Measurements from ENCODE around the gene AFAP1. TPM values are rescaled to one million over a fixed set of nuclear protein-coding genes. Genes with fewer than 3 reads are reported as not detected.

The AFAP1 gene
- total and polyA plus RNA-seq, 2 of the 8 experiments (the other 6 are each of a cell fraction or from before 2014, with no cell fraction given), result 3.6 to 18.2 TPM

DNA sequence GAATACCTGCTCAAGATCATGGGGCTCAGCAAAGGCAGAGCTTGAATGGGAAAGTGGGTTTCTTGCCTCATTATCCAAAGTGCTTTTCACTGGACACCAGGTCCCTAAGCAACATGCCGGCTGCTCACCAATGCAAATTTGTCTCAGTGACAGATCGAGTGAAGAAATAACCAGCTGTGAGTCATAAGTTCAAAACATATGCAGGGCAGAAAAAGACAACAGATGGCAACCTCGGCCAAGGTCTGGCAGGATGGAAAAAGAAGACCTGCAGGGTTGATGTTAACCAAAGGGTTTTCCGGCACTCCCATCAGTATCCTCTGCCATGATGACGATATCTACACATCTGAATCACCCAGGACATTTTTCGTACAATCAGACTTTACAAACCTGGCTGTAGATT lies 124.1 kb downstream of the AFAP1 start:
- Histone ChIP-seq H3K14ac (ENCODE audit: insufficient read length) (no peak overlapping the region), H3K79me2 (ENCODE audit: control insufficient read depth in 1 of 2, insufficient read depth in 2 of 2, low read length in 2 of 2) (no peaks in the 10 kb centered on the region), H2AFZ (ENCODE audit: low read length) (no peak overlapping the region), H4K8ac (ENCODE audit: extremely low read depth, insufficient read depth, low read length) (no peak overlapping the region), H3K4me1 (replicated peaks in 1 of 4; ENCODE audit: control insufficient read depth in 3 of 4, insufficient read depth in 4 of 4, low read length in 3 of 4) (peaks cover 0 to 9% (median 0%) of the 10 kb centered on the region in 4 experiments; a peak in 1 of 7 replicates), H3K27ac (ENCODE audit: low read depth, low read length) (no peak overlapping the region), H2AK5ac (ENCODE audit: low read depth, low read length) (no peak overlapping the region), H3K9ac (replicated peaks in 1 of 4; ENCODE audit: extremely low read depth in 1 of 4, low read depth in 3 of 4, low read length in 3 of 4) (no peak overlapping the region), H4K5ac (ENCODE audit: insufficient read length, low read depth, low read length) (no peak overlapping the region), H3K27me3 (replicated peaks in 1 of 4; ENCODE audit: control insufficient read depth in 3 of 4, extremely low read depth in 1 of 4, insufficient read depth in 3 of 4, low read length in 3 of 4) (no peaks in the 10 kb centered on the region), H2BK5ac (ENCODE audit: low read depth, low read length) (no peak overlapping the region), H3K4ac (replicated peaks; ENCODE audit: insufficient read length, low read depth, low read length) (no peak overlapping the region), H2BK20ac (ENCODE audit: low read length) (no peak overlapping the region), H2BK120ac (replicated peaks; ENCODE audit: low read depth, low read length) (no peak overlapping the region), H3K23ac (ENCODE audit: insufficient read length) (no peak overlapping the region), H3K56ac (replicated peaks; ENCODE audit: insufficient read length, low read depth, low read length) (no peak overlapping the region), H3K9me3 (ENCODE audit: insufficient read depth in 2 of 2, low read depth in 1 of 2, low read length in 1 of 2) (no peaks in the 10 kb centered on the region), H4K91ac (replicated peaks; ENCODE audit: insufficient read length, low read length) (no peak overlapping the region), H3K36me3 (ENCODE audit: control insufficient read depth in 2 of 4, insufficient read depth in 4 of 4, low read length in 3 of 4) (peaks cover 0 to 10% (median 3%) of the 10 kb centered on the region in 4 experiments; a peak in 4 of 8 replicates), H3K4me3 (ENCODE audit: extremely low read depth in 1 of 4, insufficient read depth in 2 of 4, low read depth in 3 of 4, low read length in 4 of 4) (no peak overlapping the region), H3K18ac (ENCODE audit: extremely low read depth, low read length) (no peak overlapping the region), H3K4me2 (ENCODE audit: insufficient read depth in 1 of 2, low read depth in 2 of 2, low read length in 2 of 2) (no peak overlapping the region), H2BK15ac (ENCODE audit: low read length) (no peak overlapping the region), H2BK12ac (ENCODE audit: low read depth, low read length) (no peak overlapping the region), H4K20me1 (replicated peaks in 1 of 2; ENCODE audit: control insufficient read depth in 1 of 2, insufficient read depth in 2 of 2, low read length in 2 of 2) (no peaks in the 10 kb centered on the region), H3K79me1 (ENCODE audit: low read depth, low read length) (no peaks in the 10 kb centered on the region; the same call in 1 of the 2 replicates), H3K23me2 (ENCODE audit: low read depth, low read length) (no peaks in the 10 kb centered on the region)
- 91% methylated on average over 6 of the region's 6 CpGs; no CpG with 5 or more reads in 1 of the 2 experiments for WGBS, 2 experiments (ENCODE audit: extremely low coverage in 1 of 2, insufficient coverage in 1 of 2, insufficient read length in 1 of 2, insufficient replicate concordance in 2 of 2, low coverage in 1 of 2, low lambda C conversion rate in 2 of 2, missing lambda C conversion rate in 1 of 2)
- DNase-seq (ENCODE audit: low read depth in 1 of 2, low spot score in 2 of 2) (no peak), FAIRE-seq (no peak)
- no peak for TF ChIP-seq RFX5 (IDR thresholded peaks at IDR 0.05; ENCODE audit: borderline replicate concordance, low read depth, low read length)
- no peak for TF ChIP-seq POLR2AphosphoS5 (IDR thresholded peaks at IDR 0.05; ENCODE audit: low read depth, low read length)
- no peak for TF ChIP-seq TEAD4 (IDR thresholded peaks at IDR 0.05; ENCODE audit: low read depth, low read length)
- CTCF ChIA-PET (ENCODE audit: partially characterized antibody), result interaction anchor here (1.1 to 4.2 kb wide), 4 partner anchors 11 to 200 kb away, joined by 3 to 21 read pairs (median 6); no protein-coding TSS in a partner anchor
- POLR2A ChIA-PET (ENCODE audit: partially characterized antibody), result no interaction called here

Data from H1 (cell line).